ENCODE results near the gene TRAPPC6A. TPM values are rescaled to one million over a fixed set of nuclear protein-coding genes. Genes with fewer than 3 reads are reported as not detected.

TRAPPC6A gene
- total RNA-seq, 2 donors from 2014 or later = 56.6 to 79.1 TPM

- Histone ChIP-seq H3K9ac (ENCODE audit: extremely low read depth, low read length, poor library complexity, severe bottlenecking) (no peak overlapping the region), H3K4me1 (ENCODE audit: control insufficient read depth, insufficient read depth, low read length) (no peaks in the 10 kb centered on the region), H3K4me3 (ENCODE audit: low read length) (no peak overlapping the region), H3K27me3 (ENCODE audit: control insufficient read depth, insufficient read depth, low read length, poor library complexity, severe bottlenecking) (no peaks in the 10 kb centered on the region), H3K27ac (ENCODE audit: low read depth, low read length) (no peak overlapping the region), H3K9me3 (ENCODE audit: control insufficient read depth, low read length) (no peaks in the 10 kb centered on the region), H3K36me3 (ENCODE audit: control insufficient read depth, insufficient read depth, low read length) (peaks cover 4% of the 10 kb centered on the region)
- Mint-ChIP-seq H3K9me3 (no peaks in the 10 kb centered on the region), H3K4me3 (no peak overlapping the region), H3K4me1 (peaks cover 10% of the 10 kb centered on the region), H3K36me3 (ENCODE audit: low read depth) (no peaks in the 10 kb centered on the region), H3K27ac (no peak overlapping the region), H3K27me3 (ENCODE audit: insufficient read depth) (no peaks in the 10 kb centered on the region)
- TF ChIP-seq, protein P1, sequence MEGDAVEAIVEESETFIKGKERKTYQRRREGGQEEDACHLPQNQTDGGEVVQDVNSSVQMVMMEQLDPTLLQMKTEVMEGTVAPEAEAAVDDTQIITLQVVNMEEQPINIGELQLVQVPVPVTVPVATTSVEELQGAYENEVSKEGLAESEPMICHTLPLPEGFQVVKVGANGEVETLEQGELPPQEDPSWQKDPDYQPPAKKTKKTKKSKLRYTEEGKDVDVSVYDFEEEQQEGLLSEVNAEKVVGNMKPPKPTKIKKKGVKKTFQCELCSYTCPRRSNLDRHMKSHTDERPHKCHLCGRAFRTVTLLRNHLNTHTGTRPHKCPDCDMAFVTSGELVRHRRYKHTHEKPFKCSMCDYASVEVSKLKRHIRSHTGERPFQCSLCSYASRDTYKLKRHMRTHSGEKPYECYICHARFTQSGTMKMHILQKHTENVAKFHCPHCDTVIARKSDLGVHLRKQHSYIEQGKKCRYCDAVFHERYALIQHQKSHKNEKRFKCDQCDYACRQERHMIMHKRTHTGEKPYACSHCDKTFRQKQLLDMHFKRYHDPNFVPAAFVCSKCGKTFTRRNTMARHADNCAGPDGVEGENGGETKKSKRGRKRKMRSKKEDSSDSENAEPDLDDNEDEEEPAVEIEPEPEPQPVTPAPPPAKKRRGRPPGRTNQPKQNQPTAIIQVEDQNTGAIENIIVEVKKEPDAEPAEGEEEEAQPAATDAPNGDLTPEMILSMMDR (conservative IDR thresholded peaks at IDR 0.05) = no peak
- WGBS, 2 experiments (ENCODE audit: insufficient coverage in 1 of 2, insufficient read length in 1 of 2) = 93 to 96% methylated on average over 11 to 13 of the region's 13 CpGs
- DNase-seq = no peak
Measured at GRCh38 chr19:45130236-45130635, 47.8 kb downstream of the TRAPPC6A start.

- H3K27me3 ChIP-seq (ENCODE audit: control insufficient read depth, insufficient read depth, low read length, poor library complexity, severe bottlenecking) = no peaks in the 10 kb centered on the region
Measured at GRCh38 chr19:45128806-45129205, 49.2 kb downstream of the TRAPPC6A start.

DNA sequence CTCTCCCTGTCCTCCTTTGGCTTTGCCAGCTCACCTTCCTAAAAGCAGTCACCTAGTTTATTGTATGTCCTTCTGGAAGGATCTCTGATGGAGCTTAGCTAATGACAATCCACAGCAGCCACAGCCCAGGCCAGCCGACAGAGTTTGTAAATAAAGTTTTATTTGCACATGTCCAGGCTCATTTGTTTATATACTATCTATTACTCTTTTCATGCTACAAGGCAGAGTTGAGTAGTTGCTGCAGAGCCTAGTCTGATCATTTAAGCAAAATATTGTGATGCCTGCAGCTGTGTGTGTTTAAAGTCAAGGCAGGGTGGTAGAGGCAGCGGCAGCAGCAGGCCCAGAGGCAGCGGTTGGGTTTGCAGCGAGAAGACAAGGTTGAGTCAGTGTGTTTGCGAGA lies 49.9 kb downstream of the TRAPPC6A start:
- no peak for DNase-seq

More at GRCh38 chr19:45128806-45129205, 49.2 kb downstream of the TRAPPC6A start:
- no peak for DNase-seq
- no peak overlapping the region for H3K9ac ChIP-seq (ENCODE audit: extremely low read depth, low read length, poor library complexity, severe bottlenecking)
- 90 to 95% methylated on average over 5 of the region's 5 CpGs for WGBS, 2 experiments (ENCODE audit: insufficient coverage in 1 of 2, insufficient read length in 1 of 2)
- H3K27ac Mint-ChIP-seq = no peak overlapping the region
- peaks cover 4% of the 10 kb centered on the region for H3K36me3 ChIP-seq (ENCODE audit: control insufficient read depth, insufficient read depth, low read length)
- no peaks in the 10 kb centered on the region for H3K9me3 Mint-ChIP-seq
- peaks cover 6% of the 10 kb centered on the region for H3K4me1 Mint-ChIP-seq
- H3K36me3 Mint-ChIP-seq (ENCODE audit: low read depth) = no peaks in the 10 kb centered on the region
- H3K9me3 ChIP-seq (ENCODE audit: control insufficient read depth, low read length) = no peaks in the 10 kb centered on the region
- no peaks in the 10 kb centered on the region for H3K27me3 Mint-ChIP-seq (ENCODE audit: insufficient read depth)
- TF ChIP-seq, protein P1 (conservative IDR thresholded peaks at IDR 0.05) = no peak
- H3K4me3 Mint-ChIP-seq = no peak overlapping the region
- no peak overlapping the region for H3K27ac ChIP-seq (ENCODE audit: low read depth, low read length)
- no peaks in the 10 kb centered on the region for H3K4me1 ChIP-seq (ENCODE audit: control insufficient read depth, insufficient read depth, low read length)
- no peak overlapping the region for H3K4me3 ChIP-seq (ENCODE audit: low read length)

More for the DNA sequence above, 49.9 kb downstream of the TRAPPC6A start:
- Histone ChIP-seq H3K27me3 (ENCODE audit: control insufficient read depth, insufficient read depth, low read length, poor library complexity, severe bottlenecking) (no peaks in the 10 kb centered on the region), H3K4me1 (ENCODE audit: control insufficient read depth, insufficient read depth, low read length) (no peaks in the 10 kb centered on the region), H3K9me3 (ENCODE audit: control insufficient read depth, low read length) (no peaks in the 10 kb centered on the region), H3K9ac (ENCODE audit: extremely low read depth, low read length, poor library complexity, severe bottlenecking) (no peak overlapping the region), H3K36me3 (ENCODE audit: control insufficient read depth, insufficient read depth, low read length) (peaks cover 4% of the 10 kb centered on the region), H3K4me3 (ENCODE audit: low read length) (no peak overlapping the region), H3K27ac (ENCODE audit: low read depth, low read length) (no peak overlapping the region)
- TF ChIP-seq, protein P1 (conservative IDR thresholded peaks at IDR 0.05) = no peak
- Mint-ChIP-seq H3K4me3 (no peak overlapping the region), H3K4me1 (peaks cover 6% of the 10 kb centered on the region), H3K27ac (no peak overlapping the region), H3K9me3 (no peaks in the 10 kb centered on the region), H3K36me3 (ENCODE audit: low read depth) (no peaks in the 10 kb centered on the region), H3K27me3 (ENCODE audit: insufficient read depth) (no peaks in the 10 kb centered on the region)
- 85 to 87% methylated on average over 4 to 5 of the region's 5 CpGs for WGBS, 2 experiments (ENCODE audit: insufficient coverage in 1 of 2, insufficient read length in 1 of 2)
